Measurements from ENCODE around the gene NOS1AP. TPM values are rescaled to one million over a fixed set of nuclear protein-coding genes. Genes with fewer than 3 reads are reported as not detected.

Gene NOS1AP
- total RNA-seq, 4 donors from 2014 or later: 0.31 to 12.7 (median 1.7) TPM

DNA sequence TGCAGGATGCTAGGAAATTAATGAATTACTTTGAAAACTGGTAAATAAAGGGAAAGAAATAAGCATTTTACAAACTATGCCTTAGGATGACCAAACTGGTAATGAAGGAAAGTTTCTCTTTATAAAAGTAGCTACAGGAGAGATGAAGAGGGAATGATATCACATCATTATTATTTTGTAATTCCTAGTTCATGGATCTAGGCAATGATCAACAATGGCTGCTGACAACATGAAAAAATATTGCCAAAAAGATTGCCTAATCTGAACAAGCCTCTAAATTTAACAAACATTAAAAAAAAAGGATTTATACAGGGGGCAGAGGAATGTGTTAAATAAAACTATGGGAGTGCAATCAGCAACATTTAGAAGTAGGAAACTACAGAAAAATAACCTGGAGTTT, 38.9 kb downstream of the NOS1AP start:
- Histone ChIP-seq H3K4me1 (no peaks in the 10 kb centered on the region), H3K4me3 (no peak overlapping the region), H3K27me3 (no peaks in the 10 kb centered on the region), H3K36me3 (no peaks in the 10 kb centered on the region), H3K9me3 (no peaks in the 10 kb centered on the region), H3K27ac (no peak overlapping the region)
- intact Hi-C loops (cut with DNase I): no loop called here
- no peak for TF ChIP-seq POLR2A (IDR thresholded peaks at IDR 0.05)
- TF ChIP-seq, protein P1, sequence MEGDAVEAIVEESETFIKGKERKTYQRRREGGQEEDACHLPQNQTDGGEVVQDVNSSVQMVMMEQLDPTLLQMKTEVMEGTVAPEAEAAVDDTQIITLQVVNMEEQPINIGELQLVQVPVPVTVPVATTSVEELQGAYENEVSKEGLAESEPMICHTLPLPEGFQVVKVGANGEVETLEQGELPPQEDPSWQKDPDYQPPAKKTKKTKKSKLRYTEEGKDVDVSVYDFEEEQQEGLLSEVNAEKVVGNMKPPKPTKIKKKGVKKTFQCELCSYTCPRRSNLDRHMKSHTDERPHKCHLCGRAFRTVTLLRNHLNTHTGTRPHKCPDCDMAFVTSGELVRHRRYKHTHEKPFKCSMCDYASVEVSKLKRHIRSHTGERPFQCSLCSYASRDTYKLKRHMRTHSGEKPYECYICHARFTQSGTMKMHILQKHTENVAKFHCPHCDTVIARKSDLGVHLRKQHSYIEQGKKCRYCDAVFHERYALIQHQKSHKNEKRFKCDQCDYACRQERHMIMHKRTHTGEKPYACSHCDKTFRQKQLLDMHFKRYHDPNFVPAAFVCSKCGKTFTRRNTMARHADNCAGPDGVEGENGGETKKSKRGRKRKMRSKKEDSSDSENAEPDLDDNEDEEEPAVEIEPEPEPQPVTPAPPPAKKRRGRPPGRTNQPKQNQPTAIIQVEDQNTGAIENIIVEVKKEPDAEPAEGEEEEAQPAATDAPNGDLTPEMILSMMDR (IDR thresholded peaks at IDR 0.05): no peak
- no peak for DNase-seq

DNA sequence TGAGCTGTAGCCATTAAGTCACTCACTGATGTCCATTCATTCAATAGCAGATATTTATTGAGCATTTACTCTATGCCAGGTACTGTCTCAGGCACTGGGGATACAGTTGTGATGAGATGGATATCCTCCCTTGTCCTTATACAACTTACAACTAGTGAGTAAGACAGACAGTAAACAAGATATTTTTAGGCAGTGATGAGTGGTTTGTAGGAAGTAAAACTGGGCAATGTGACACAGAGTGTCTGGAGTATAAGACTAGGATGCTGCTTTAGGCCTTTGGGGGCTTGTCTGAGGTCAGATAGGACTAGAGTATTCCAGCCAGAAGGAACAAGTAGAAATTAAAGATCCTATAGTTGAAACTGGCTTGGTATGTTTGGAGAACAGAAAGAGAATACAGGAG, 41.4 kb downstream of the NOS1AP start:
- H3K27me3 ChIP-seq: no peaks in the 10 kb centered on the region
- TF ChIP-seq, protein P1 (IDR thresholded peaks at IDR 0.05): no peak
- no peak for TF ChIP-seq POLR2A (IDR thresholded peaks at IDR 0.05)
- no peak for DNase-seq
- H3K4me3 ChIP-seq: no peak overlapping the region
- H3K36me3 ChIP-seq: no peaks in the 10 kb centered on the region
- no peak overlapping the region for H3K27ac ChIP-seq
- H3K4me1 ChIP-seq: no peaks in the 10 kb centered on the region
- no peaks in the 10 kb centered on the region for H3K9me3 ChIP-seq
- intact Hi-C loops (cut with DNase I): no loop called here

DNA sequence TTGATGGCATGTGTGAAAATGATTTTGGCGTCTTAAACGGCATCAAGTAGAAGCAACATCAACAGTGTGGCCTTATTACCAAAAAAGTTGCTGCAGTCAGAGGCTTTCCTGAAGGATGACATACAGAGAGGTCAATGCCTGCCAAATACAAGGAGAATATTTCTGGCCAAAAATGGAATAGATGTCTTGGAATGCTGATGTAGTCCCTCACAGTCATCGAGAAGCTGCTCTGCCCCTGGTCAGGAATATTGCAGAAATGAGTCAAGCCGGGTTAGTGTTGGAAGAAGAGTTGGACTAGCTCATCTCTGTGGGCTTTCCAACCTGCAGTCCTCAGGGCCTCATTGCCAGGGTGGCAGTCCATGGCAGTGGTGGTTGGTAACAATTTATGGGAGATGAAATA, 42.1 kb downstream of the NOS1AP start:
- WGBS, 2 donors: 64 to 82% methylated on average over 4 of the region's 4 CpGs
- Histone ChIP-seq H3K36me3 (no peaks in the 10 kb centered on the region), H3K9me3 (no peaks in the 10 kb centered on the region), H3K4me3 (no peak overlapping the region), H3K4me1 (no peaks in the 10 kb centered on the region), H3K27ac (no peak overlapping the region), H3K27me3 (no peaks in the 10 kb centered on the region)
- TF ChIP-seq POLR2A (IDR thresholded peaks at IDR 0.05): no peak
- TF ChIP-seq, protein P1 (IDR thresholded peaks at IDR 0.05): no peak
- intact Hi-C loops (cut with DNase I): no loop called here
- no peak for DNase-seq

DNA sequence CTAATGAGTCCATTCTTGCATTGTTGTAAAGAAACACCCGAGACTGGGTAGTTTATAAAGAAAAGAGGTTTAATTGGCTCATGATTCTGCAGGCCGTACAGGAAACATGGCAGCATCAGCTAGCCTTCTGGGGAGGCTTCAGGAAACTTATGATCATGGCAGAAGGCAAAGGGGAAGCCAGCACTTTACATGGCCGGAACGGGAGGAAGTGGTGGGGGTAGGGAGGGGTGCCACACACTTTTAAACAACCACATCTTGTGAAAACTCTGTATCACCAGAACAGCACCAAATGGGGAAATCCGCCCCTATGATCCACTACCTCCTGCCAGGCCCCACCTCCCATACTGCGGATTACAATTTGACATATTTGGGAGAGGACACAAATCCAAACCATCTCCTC, 43.9 kb downstream of the NOS1AP start:
- Histone ChIP-seq H3K9me3 (no peaks in the 10 kb centered on the region), H3K27ac (no peak overlapping the region), H3K27me3 (no peaks in the 10 kb centered on the region), H3K4me3 (no peak overlapping the region), H3K36me3 (no peaks in the 10 kb centered on the region), H3K4me1 (no peaks in the 10 kb centered on the region)
- 66 to 71% methylated on average over 4 to 6 of the region's 6 CpGs for WGBS, 2 donors
- no peak for DNase-seq
- TF ChIP-seq, protein P1 (IDR thresholded peaks at IDR 0.05): no peak
- no peak for TF ChIP-seq POLR2A (IDR thresholded peaks at IDR 0.05)
- intact Hi-C loops (cut with DNase I): no loop called here

DNA sequence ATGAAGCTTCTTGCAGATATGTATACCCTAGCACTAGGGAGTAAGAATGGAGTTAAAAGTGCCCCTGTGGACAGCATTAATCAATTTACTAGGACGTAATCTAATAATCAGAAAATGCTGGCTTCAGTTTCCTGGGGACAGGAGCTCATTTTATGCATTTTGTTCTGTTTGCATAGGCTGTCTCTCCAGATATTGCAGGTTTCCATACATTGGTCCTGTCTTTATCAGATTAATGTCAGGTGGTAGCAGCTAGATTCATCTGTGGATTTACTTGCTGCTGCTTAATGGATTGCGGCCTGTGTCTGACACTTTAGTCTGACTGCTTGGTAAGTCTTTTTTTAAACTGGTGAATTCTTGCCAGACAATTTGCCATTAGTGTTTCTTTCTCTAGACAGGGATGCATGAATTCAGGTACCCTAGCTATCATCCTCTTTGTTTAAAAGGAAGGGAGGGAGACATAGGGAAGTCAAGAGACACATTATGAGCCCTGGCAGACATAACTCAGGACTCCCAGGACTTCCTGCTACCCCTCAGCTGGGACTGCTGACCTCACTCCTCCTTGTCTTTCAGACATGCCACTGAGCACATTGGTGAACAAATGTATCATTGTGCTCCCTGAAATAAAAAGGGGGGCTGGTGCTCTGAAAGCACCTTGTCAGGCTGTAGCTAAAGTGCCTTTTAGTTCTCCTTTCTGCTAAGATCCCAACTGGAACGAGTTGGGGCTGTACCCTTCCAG, 47.7 kb downstream of the NOS1AP start:
- H3K27me3 ChIP-seq: no peaks in the 10 kb centered on the region
- WGBS, 2 donors: 59 to 75% methylated on average over 3 of the region's 3 CpGs
- H3K27ac ChIP-seq: no peak overlapping the region
- H3K9me3 ChIP-seq: no peaks in the 10 kb centered on the region
- no peak for DNase-seq
- no peak for TF ChIP-seq POLR2A (IDR thresholded peaks at IDR 0.05)
- TF ChIP-seq, protein P1 (IDR thresholded peaks at IDR 0.05): no peak
- no peak overlapping the region for H3K4me3 ChIP-seq
- H3K36me3 ChIP-seq: no peaks in the 10 kb centered on the region
- no peaks in the 10 kb centered on the region for H3K4me1 ChIP-seq
- intact Hi-C loops (cut with DNase I): no loop called here
